Lower lobe of right lung (tissue), 2 donors: ENCODE results near the gene COL18A1. TPM values are rescaled to one million over a fixed set of nuclear protein-coding genes. Genes with fewer than 3 reads are reported as not detected.
A peak's percentile ranks its signal among the peaks of the same experiment; 100 is the strongest.

Experiments
- ATAC-seq, 2 donors: fragments of 200-7000 bp; cut with Tn5 transposase; one replicate each; pipeline ENCODE4 v1.9.1; 2020 to 2022; ENCODE audit warnings: mild to moderate bottlenecking in 2 of 2, moderate library complexity in 2 of 2
- DNase-seq: peaks from one replicate; pipeline ENCODE4 v3.0.0-alpha.2; 2020
- H3K27ac ChIP-seq: fragments of 200-600 bp; one replicate; pipeline ENCODE4 v1.8.0; 2022
- H3K27me3 ChIP-seq: fragments of 200-600 bp; one replicate; pipeline ENCODE4 v1.8.0; 2022; ENCODE audit warnings: low read depth
- H3K36me3 ChIP-seq: fragments of 200-600 bp; one replicate; pipeline ENCODE4 v1.8.0; 2022; ENCODE audit warnings: mild to moderate bottlenecking
- H3K4me1 ChIP-seq: fragments of 200-600 bp; one replicate; pipeline ENCODE4 v1.8.0; 2022
- H3K4me3 ChIP-seq: fragments of 200-600 bp; one replicate; pipeline ENCODE4 v1.8.0; 2022; ENCODE audit warnings: mild to moderate bottlenecking
- H3K9me3 ChIP-seq: fragments of 200-600 bp; one replicate; pipeline ENCODE4 v1.8.0; 2022
- intact Hi-C: fragments of 100-400 bp; cut with DNase I; formaldehyde crosslinking; loops from one replicate; pipeline ENCODE4 v1.11.0; 2022
- total RNA-seq: library from RNA; stranded (reverse); fragmentation: NEBNext Ultra II Directional; extraction: Animal tissue kit (Norgen Biotek cat#: 25700); gene quantifications from one replicate; pipeline ENCODE4 v1.2.1, GENCODE V29; 2021
- TF ChIP-seq, protein P1 (sequence below): fragments of 200-600 bp; IDR thresholded peaks from one replicate; pipeline ENCODE4 v1.8.0; 2022; ENCODE audit warnings: antibody characterized with exemption, mild to moderate bottlenecking
- donor health status: DM: no; HTN: yes; CAD: no; lungs with severe emphysema.

The COL18A1 gene
- total RNA-seq, 1 donor from 2014 or later, result 45.1 TPM

DNA sequence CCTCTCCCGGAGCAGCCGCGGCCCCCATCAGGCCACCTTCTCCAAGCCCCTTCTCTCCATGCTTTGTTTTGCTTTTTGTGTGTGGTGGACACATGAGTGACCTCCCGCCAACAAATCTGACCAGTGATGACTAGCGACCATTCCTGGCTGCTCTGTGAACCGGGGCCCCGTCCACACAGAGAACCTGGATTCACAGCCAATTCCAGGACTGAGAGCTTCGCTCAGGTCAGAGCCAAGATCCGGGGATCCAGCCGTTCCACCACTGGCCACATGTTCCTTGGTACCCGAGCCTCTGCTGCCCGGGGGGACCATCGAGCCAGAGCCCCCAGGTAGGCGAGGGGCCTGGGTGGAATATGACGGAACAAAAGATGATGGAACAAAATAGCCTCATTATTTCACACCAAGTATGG lies 46.7 kb upstream of the COL18A1 start:
- intact Hi-C loops, result no loop called here
- Histone ChIP-seq H3K27ac (no peak overlapping the region), H3K27me3 (no peaks in the 10 kb centered on the region), H3K9me3 (no peaks in the 10 kb centered on the region), H3K36me3 (no peaks in the 10 kb centered on the region), H3K4me1 (peaks cover 16% of the 10 kb centered on the region), H3K4me3 (no peak overlapping the region)
- DNase-seq (peak; percentile 38), ATAC-seq (no peak)
- TF ChIP-seq, protein P1, sequence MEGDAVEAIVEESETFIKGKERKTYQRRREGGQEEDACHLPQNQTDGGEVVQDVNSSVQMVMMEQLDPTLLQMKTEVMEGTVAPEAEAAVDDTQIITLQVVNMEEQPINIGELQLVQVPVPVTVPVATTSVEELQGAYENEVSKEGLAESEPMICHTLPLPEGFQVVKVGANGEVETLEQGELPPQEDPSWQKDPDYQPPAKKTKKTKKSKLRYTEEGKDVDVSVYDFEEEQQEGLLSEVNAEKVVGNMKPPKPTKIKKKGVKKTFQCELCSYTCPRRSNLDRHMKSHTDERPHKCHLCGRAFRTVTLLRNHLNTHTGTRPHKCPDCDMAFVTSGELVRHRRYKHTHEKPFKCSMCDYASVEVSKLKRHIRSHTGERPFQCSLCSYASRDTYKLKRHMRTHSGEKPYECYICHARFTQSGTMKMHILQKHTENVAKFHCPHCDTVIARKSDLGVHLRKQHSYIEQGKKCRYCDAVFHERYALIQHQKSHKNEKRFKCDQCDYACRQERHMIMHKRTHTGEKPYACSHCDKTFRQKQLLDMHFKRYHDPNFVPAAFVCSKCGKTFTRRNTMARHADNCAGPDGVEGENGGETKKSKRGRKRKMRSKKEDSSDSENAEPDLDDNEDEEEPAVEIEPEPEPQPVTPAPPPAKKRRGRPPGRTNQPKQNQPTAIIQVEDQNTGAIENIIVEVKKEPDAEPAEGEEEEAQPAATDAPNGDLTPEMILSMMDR, result no peak

DNA sequence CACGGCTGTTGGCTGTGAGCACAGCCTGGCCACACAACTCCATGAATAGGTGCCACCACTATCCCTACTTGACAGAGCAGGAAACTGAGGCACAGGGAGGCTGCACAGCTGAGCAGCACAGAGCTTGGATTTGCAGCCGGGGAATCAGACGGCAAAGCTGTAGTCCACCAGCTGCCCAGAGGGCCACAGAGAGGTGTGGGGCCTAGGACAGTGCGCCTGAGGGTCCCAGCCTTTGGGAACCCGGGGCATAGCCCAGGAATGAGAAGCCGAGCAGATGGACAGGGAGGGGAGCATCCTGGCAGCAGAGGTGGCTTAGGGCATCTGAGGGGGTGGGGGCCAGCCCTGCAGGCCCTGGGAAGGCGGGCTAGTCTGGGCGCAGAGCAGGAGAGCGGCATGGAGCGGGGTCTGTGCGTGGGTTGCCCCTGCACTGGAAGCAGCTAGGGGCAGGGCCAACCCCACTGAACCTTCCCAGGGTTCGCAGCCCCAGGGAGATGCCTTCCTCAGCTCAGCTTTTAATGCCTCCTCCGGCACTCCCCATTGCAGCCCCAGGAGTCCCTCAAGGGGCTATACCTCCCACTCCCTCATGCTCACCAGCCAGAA lies 46.2 kb upstream of the COL18A1 start:
- DNase-seq (peak; percentile 26), ATAC-seq (no peak)
- intact Hi-C loops, result no loop called here
- peaks cover 21% of the 10 kb centered on the region for H3K4me1 ChIP-seq
- TF ChIP-seq, protein P1, result no peak
- no peaks in the 10 kb centered on the region for H3K36me3 ChIP-seq
- H3K4me3 ChIP-seq, result no peak overlapping the region
- H3K9me3 ChIP-seq, result no peaks in the 10 kb centered on the region
- H3K27ac ChIP-seq, result no peak overlapping the region
- no peaks in the 10 kb centered on the region for H3K27me3 ChIP-seq

DNA sequence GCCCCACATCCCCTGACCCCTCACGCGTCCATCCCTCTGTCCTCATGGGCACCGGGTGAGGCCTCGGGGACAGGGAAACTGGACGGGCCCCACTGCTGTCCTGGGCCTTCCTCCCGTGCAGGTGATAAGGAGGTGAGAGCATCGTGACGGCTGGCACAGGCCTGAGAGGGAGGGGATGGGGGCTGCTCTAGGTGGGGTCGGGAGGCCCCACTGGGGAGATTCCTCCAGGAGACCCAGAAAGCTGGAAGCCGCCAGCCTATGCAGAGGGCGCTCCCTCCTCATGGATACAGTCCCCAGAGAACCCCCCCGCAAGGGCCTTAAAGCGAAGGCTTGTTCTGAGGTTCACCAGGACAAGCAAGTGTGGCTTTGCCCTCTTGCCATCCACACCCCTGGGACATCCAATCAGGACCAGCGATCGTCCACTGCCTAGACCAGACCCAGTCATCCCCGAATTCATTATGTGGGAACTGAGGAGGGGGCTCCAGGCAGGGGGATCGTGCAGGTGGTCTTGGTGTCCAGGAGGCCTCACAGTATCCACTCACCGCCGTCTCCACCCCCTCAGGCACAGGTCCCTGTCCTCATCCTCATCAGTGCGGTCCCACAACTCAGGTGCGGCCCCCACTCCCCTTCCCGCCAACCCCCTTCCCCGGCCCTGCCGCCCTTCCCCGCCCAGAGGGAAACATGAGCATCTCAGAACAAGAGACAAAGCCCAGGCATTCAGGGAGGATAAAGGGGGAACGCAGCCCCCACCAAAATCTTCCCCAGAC lies 45.3 kb upstream of the COL18A1 start:
- Histone ChIP-seq H3K27ac (no peak overlapping the region), H3K27me3 (no peaks in the 10 kb centered on the region), H3K36me3 (no peaks in the 10 kb centered on the region), H3K9me3 (no peaks in the 10 kb centered on the region), H3K4me1 (peaks cover 27% of the 10 kb centered on the region), H3K4me3 (no peak overlapping the region)
- ATAC-seq (no peak), DNase-seq (peak; percentile 34)
- intact Hi-C loops, result no loop called here
- TF ChIP-seq, protein P1, result no peak

DNA sequence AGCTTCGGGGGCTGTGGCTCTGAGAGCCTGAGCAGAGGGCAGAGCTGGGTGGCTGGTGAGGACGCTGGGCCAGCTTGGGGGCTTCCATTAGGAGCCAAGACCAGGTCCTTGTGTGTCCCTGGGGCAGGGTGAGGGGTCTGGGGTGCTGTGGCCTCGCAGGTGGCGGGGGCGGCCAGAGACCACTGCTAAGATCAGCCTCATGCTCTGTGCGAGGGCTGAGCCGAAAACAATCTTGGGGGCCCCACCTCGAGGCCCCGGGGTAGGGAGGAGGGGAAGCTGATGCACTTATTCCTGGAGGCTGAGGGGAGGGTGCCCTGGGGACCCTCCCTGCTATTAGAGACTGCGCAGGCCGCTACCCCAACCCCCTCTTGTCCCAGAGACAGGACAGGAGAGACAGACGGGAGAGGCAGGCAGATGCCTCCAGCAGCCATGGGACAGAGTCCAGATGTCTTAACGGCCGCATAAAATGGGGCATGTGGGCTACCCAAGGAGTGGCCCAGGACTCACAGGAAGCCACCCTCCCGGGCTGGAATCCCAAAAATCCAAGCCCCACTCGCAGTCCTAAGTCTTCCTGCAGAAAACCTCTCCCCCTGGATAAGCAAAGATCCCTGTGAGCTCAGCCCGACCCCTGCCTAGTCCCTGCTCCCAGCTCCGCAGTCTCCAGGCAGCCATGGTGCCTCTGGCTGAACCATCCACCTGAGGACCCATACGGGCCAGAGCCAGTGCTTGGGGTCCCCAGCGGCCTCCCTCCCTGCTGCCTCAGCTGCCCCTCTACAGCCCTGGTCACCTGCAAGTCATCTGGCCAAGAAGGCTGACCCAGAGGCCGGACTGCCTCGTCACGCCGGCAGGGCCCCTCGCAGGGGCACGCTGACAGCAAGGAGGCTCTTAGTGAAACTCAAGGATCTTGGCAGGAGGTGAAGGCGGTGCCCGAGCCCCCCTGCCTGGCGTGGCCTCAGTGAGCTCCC lies 43.6 kb upstream of the COL18A1 start:
- Histone ChIP-seq H3K4me3 (no peak overlapping the region), H3K36me3 (no peaks in the 10 kb centered on the region), H3K27me3 (no peaks in the 10 kb centered on the region), H3K27ac (no peak overlapping the region), H3K4me1 (peaks cover 32% of the 10 kb centered on the region), H3K9me3 (no peaks in the 10 kb centered on the region)
- TF ChIP-seq, protein P1, result no peak
- intact Hi-C loops, result no loop called here
- ATAC-seq (no peak), DNase-seq (peak; percentile 26)

DNA sequence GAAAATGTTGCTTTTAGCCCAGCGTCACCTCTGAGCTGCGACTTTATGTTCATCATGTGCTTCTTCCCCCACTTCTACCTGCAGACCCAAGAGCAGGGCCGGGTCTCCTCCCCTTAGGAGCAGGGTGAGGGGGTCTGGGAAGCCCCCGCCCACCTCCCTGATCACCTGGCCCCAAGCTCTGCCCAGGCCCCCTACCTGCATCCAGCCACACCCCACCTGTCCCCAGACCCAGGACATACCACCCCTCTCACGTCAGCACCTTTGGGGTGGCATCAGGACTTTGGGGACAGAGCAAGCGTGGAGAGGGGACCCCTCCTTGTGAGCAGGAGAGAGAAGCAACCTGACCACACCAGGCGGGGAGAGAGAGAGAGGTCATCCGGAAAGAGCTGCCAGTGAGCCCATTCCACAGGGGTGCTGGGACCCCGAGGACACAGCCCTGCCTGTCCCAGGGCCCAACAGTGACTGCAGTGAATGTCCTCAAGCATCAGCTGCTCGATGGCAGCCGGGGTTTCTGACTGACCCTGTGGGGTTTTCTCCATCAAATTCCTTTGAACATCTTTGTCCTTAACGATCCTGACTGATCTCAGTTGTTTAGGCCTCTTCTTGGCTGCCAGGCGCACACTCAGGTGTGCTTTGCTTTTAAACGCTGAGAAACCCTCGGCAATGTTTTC lies 42.8 kb upstream of the COL18A1 start:
- intact Hi-C loops, result no loop called here
- TF ChIP-seq, protein P1, result no peak
- ATAC-seq, result no peak
- Histone ChIP-seq H3K9me3 (no peaks in the 10 kb centered on the region), H3K27me3 (no peaks in the 10 kb centered on the region), H3K4me3 (no peak overlapping the region), H3K4me1 (peaks cover 28% of the 10 kb centered on the region), H3K36me3 (no peaks in the 10 kb centered on the region), H3K27ac (no peak overlapping the region)
- peak; percentile 34 for DNase-seq
